GM12878 (cell line): ENCODE results near the gene VSX1. TPM values are rescaled to one million over a fixed set of nuclear protein-coding genes. Genes with fewer than 3 reads are reported as not detected.

Experiments
- CBFB ChIP-seq: IDR thresholded peaks from 2 replicates; pipeline ENCODE4 v1.6.1; 2016; ENCODE audit warnings: antibody characterized with exemption, low read depth
- POLR2A ChIP-seq: IDR thresholded peaks from 2 replicates; pipeline ENCODE4 v1.6.1; 2011; ENCODE audit warnings: low read depth, mild to moderate bottlenecking, low read length
- polyA plus RNA-seq, 11 experiments: library from polyadenylated mRNA; depleted of rRNA in 4 of 11; unstranded in 6 of 11; stranded (reverse) in 5 of 11; fragments of >200 nt; fragmentation: Nextera tagmentation in 4 of 11; fragmentation: Illumina TruSeq in 1 of 11; extraction: Ambion mirVana in 4 of 11; extraction: Trizol in 1 of 11; gene quantifications; 1 replicate in 1 of 11; 2 replicates in 10 of 11; pipeline versions ENCODE4 v1.2.1 to v1.2.3, GENCODE V29; 2011 to 2016; ENCODE audit warnings: inconsistent platforms in 2 of 11, missing spikeins in 2 of 11, low read depth in 1 of 11
- total RNA-seq, 4 experiments: library from RNA; depleted of rRNA in 3 of 4; stranded (reverse); fragments of >200 nt in 3 of 4; fragmentation: Illumina TruSeq in 1 of 4; extraction: Trizol in 1 of 4; gene quantifications; 2 replicates each; pipeline versions ENCODE4 v1.2.1 to v1.2.3, GENCODE V29; 2013 to 2021
- TF ChIP-seq, protein P1 (sequence below): IDR thresholded peaks from 2 replicates; pipeline ENCODE4 v1.6.1; 2011; ENCODE audit warnings: mild to moderate bottlenecking, low read depth, low read length, moderate library complexity; ENCODE audit not compliant: insufficient replicate concordance
- TF ChIP-seq, protein P2 (sequence below): IDR thresholded peaks from 2 replicates; pipeline ENCODE4 v1.6.1; 2011; ENCODE audit warnings: low read depth, mild to moderate bottlenecking, low read length, moderate library complexity, borderline replicate concordance; ENCODE audit errors: extremely low read depth
- TF ChIP-seq, protein P3 (sequence below): fragments of 450-650 bp; IDR thresholded peaks from 2 replicates; pipeline ENCODE4 v1.6.1; 2017; ENCODE audit warnings: mild to moderate bottlenecking, moderate library complexity

VSX1 gene
- total and polyA plus RNA-seq, 10 of the 15 experiments (the other 5 are each of a cell fraction or from before 2014, with no cell fraction given) = 0.05 TPM; not detected in 9

DNA sequence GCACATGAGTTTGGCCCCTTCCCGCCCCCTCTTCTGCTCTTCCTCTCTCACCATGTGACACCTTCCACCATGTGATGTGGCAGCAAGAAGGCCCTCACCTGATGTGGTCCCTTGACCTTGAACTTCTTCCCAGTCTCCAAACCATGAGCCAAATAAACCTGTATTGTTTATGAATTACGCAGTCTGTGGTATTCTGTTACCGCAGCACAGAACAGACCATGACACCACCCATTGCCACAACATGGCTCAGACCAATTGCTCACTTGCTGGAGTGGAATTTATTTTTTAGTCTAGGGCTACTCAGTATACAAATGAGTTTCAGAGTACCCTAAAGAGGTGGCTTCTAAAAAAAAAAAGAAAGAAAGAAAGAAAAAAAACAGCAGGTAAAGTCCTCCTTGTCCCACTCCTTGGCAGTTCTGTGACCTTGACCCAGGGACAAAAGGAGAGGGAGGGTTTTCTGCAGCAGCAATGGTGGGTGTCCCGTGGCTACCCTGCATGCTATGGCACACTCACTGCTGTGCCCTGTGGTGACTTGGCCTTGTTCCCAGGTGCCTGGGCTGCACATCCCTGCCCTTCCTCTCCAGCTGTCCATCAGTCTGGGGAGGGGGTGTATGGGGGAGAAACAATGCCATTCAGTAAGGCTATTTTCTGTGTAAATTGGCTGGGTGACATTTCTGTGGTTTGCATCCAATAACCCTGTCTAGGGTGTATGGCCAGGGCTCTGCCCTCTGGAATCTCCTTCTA, 5.4 kb upstream of the VSX1 start (continued):
- TF ChIP-seq, protein P1, sequence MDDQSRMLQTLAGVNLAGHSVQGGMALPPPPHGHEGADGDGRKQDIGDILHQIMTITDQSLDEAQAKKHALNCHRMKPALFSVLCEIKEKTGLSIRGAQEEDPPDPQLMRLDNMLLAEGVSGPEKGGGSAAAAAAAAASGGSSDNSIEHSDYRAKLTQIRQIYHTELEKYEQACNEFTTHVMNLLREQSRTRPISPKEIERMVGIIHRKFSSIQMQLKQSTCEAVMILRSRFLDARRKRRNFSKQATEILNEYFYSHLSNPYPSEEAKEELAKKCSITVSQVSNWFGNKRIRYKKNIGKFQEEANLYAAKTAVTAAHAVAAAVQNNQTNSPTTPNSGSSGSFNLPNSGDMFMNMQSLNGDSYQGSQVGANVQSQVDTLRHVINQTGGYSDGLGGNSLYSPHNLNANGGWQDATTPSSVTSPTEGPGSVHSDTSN = no peak
- TF ChIP-seq CBFB (no peak), POLR2A (no peak)
- TF ChIP-seq, protein P2, sequence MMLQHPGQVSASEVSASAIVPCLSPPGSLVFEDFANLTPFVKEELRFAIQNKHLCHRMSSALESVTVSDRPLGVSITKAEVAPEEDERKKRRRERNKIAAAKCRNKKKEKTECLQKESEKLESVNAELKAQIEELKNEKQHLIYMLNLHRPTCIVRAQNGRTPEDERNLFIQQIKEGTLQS = no peak
- TF ChIP-seq, protein P3, sequence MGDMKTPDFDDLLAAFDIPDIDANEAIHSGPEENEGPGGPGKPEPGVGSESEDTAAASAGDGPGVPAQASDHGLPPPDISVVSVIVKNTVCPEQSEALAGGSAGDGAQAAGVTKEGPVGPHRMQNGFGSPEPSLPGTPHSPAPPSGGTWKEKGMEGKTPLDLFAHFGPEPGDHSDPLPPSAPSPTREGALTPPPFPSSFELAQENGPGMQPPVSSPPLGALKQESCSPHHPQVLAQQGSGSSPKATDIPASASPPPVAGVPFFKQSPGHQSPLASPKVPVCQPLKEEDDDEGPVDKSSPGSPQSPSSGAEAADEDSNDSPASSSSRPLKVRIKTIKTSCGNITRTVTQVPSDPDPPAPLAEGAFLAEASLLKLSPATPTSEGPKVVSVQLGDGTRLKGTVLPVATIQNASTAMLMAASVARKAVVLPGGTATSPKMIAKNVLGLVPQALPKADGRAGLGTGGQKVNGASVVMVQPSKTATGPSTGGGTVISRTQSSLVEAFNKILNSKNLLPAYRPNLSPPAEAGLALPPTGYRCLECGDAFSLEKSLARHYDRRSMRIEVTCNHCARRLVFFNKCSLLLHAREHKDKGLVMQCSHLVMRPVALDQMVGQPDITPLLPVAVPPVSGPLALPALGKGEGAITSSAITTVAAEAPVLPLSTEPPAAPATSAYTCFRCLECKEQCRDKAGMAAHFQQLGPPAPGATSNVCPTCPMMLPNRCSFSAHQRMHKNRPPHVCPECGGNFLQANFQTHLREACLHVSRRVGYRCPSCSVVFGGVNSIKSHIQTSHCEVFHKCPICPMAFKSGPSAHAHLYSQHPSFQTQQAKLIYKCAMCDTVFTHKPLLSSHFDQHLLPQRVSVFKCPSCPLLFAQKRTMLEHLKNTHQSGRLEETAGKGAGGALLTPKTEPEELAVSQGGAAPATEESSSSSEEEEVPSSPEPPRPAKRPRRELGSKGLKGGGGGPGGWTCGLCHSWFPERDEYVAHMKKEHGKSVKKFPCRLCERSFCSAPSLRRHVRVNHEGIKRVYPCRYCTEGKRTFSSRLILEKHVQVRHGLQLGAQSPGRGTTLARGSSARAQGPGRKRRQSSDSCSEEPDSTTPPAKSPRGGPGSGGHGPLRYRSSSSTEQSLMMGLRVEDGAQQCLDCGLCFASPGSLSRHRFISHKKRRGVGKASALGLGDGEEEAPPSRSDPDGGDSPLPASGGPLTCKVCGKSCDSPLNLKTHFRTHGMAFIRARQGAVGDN = no peak
